PC-3 (cell line): ENCODE results near the gene NOA1.

Experiments used
- CTCF ChIP-seq: fragments of 300-600 bp; sonication (generic); conservative IDR thresholded peaks from 2 replicates; pipeline ENCODE4 v1.5.1; 2017; ENCODE audit warnings: antibody characterized with exemption, low read depth, mild to moderate bottlenecking, low read length
- EZH2 ChIP-seq: fragments of 300-600 bp; sonication (generic); IDR thresholded peaks from one replicate; pipeline ENCODE4 v1.6.1; 2017; ENCODE audit warnings: antibody characterized with exemption, mild to moderate bottlenecking, low read length; ENCODE audit not compliant: unreplicated experiment

GRCh38 chr4:56940403-56940802 is 37.0 kb downstream of the NOA1 start:
- TF ChIP-seq CTCF (no peak), EZH2 (no peak)
